Neural crest cell (in vitro differentiated cells): ENCODE data around the gene SCYL1. TPM values are rescaled to one million over a fixed set of nuclear protein-coding genes. Genes with fewer than 3 reads are reported as not detected.

Experiments
- DNase-seq: peaks from one replicate; pipeline ENCODE4 v3.0.0; 2021; ENCODE audit warnings: low read depth, mixed read lengths, low spot score
- H3K27ac Mint-ChIP-seq: one replicate; pipeline ENCODE4 v1.8.0; 2021; ENCODE audit warnings: mild to moderate bottlenecking, mixed read lengths; ENCODE audit not compliant: unreplicated experiment
- H3K27me3 Mint-ChIP-seq: 2 replicates; pipeline ENCODE4 v1.8.0; 2021; ENCODE audit warnings: low read depth, mild to moderate bottlenecking, mixed read lengths
- H3K36me3 Mint-ChIP-seq: 2 replicates; pipeline ENCODE4 v1.8.0; 2021; ENCODE audit warnings: low read depth, mild to moderate bottlenecking, mixed read lengths
- H3K4me1 Mint-ChIP-seq: 2 replicates; pipeline ENCODE4 v1.8.0; 2021; ENCODE audit warnings: mixed read lengths
- H3K4me3 Mint-ChIP-seq: one replicate; pipeline ENCODE4 v1.8.0; 2021; ENCODE audit warnings: mild to moderate bottlenecking, mixed read lengths
- H3K9me3 Mint-ChIP-seq: 2 replicates; pipeline ENCODE4 v1.8.0; 2021; ENCODE audit warnings: mixed read lengths
- CTCF ChIP-seq: fragments of 200-600 bp; sonication (generic); conservative IDR thresholded peaks from 2 replicates; pipeline ENCODE4 v1.5.0; 2021; ENCODE audit warnings: antibody characterized with exemption, mild to moderate bottlenecking
- total RNA-seq: library from RNA; stranded (reverse); gene quantifications from 2 replicates; pipeline ENCODE4 v1.2.1, GENCODE V29; 2021

Gene SCYL1
- total RNA-seq, 1 donor from 2014 or later = 68.8 TPM

DNA sequence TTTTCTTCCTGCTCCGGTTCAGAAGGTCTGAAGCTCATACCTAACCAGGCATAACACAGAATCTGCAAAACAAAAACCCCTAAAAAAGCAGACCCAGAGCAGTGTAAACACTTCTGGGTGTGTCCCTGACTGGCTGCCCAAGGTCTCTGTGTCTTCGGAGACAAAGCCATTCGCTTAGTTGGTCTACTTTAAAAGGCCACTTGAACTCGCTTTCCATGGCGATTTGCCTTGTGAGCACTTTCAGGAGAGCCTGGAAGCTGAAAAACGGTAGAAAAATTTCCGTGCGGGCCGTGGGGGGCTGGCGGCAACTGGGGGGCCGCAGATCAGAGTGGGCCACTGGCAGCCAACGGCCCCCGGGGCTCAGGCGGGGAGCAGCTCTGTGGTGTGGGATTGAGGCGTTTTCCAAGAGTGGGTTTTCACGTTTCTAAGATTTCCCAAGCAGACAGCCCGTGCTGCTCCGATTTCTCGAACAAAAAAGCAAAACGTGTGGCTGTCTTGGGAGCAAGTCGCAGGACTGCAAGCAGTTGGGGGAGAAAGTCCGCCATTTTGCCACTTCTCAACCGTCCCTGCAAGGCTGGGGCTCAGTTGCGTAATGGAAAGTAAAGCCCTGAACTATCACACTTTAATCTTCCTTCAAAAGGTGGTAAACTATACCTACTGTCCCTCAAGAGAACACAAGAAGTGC is 26.7 kb upstream of the SCYL1 start:
- peaks cover 56% of the 10 kb centered on the region for H3K4me1 Mint-ChIP-seq
- H3K4me3 Mint-ChIP-seq = no peak overlapping the region
- H3K27ac Mint-ChIP-seq = no peak overlapping the region
- TF ChIP-seq CTCF = no peak
- H3K27me3 Mint-ChIP-seq = peaks cover 7% of the 10 kb centered on the region
- DNase-seq = no peak
- no peaks in the 10 kb centered on the region for H3K36me3 Mint-ChIP-seq
- no peaks in the 10 kb centered on the region for H3K9me3 Mint-ChIP-seq

- Mint-ChIP-seq H3K27me3 (peaks cover 10% of the 10 kb centered on the region), H3K36me3 (peaks cover 3% of the 10 kb centered on the region), H3K4me1 (peaks cover 55% of the 10 kb centered on the region), H3K27ac (no peak overlapping the region), H3K9me3 (no peaks in the 10 kb centered on the region), H3K4me3 (no peak overlapping the region)
- no peak for DNase-seq
- no peak for TF ChIP-seq CTCF
Measured at GRCh38 chr11:65498727-65498976, 26.2 kb upstream of the SCYL1 start.

GRCh38 chr11:65498977-65499712 is 25.7 kb upstream of the SCYL1 start, which contains the start of gene MALAT1:
MALAT1 (plus strand) TSS chr11:65499045.
- H3K9me3 Mint-ChIP-seq = no peaks in the 10 kb centered on the region
- H3K27ac Mint-ChIP-seq = no peak within 1 kb of the TSS
- TF ChIP-seq CTCF = no peak
- H3K4me3 Mint-ChIP-seq = no peak within 1 kb of the TSS
- peaks cover 55% of the 10 kb centered on the region for H3K4me1 Mint-ChIP-seq
- peaks cover 8% of the 10 kb centered on the region for H3K36me3 Mint-ChIP-seq
- peak; percentile 99 for DNase-seq
- H3K27me3 Mint-ChIP-seq = peaks cover 15% of the 10 kb centered on the region

DNA sequence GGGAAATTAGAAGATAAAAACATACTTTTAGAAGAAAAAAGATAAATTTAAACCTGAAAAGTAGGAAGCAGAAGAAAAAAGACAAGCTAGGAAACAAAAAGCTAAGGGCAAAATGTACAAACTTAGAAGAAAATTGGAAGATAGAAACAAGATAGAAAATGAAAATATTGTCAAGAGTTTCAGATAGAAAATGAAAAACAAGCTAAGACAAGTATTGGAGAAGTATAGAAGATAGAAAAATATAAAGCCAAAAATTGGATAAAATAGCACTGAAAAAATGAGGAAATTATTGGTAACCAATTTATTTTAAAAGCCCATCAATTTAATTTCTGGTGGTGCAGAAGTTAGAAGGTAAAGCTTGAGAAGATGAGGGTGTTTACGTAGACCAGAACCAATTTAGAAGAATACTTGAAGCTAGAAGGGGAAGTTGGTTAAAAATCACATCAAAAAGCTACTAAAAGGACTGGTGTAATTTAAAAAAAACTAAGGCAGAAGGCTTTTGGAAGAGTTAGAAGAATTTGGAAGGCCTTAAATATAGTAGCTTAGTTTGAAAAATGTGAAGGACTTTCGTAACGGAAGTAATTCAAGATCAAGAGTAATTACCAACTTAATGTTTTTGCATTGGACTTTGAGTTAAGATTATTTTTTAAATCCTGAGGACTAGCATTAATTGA is 25.0 kb upstream of the SCYL1 start:
- H3K36me3 Mint-ChIP-seq = peaks cover 15% of the 10 kb centered on the region
- no peak for DNase-seq
- no peaks in the 10 kb centered on the region for H3K9me3 Mint-ChIP-seq
- TF ChIP-seq CTCF = no peak
- no peak overlapping the region for H3K4me3 Mint-ChIP-seq
- H3K27me3 Mint-ChIP-seq = peaks cover 22% of the 10 kb centered on the region
- peaks cover 55% of the 10 kb centered on the region for H3K4me1 Mint-ChIP-seq
- no peak overlapping the region for H3K27ac Mint-ChIP-seq

GRCh38 chr11:65500387-65501185 is 24.3 kb upstream of the SCYL1 start:
- H3K36me3 Mint-ChIP-seq = peaks cover 20% of the 10 kb centered on the region
- peaks cover 62% of the 10 kb centered on the region for H3K4me1 Mint-ChIP-seq
- DNase-seq = peak; percentile 26
- no peak overlapping the region for H3K27ac Mint-ChIP-seq
- peaks cover 27% of the 10 kb centered on the region for H3K27me3 Mint-ChIP-seq
- TF ChIP-seq CTCF = no peak
- no peaks in the 10 kb centered on the region for H3K9me3 Mint-ChIP-seq
- H3K4me3 Mint-ChIP-seq = no peak overlapping the region
